Trophoblast cell (in vitro differentiated cells and primary cell): ENCODE results near the gene SNX19.

Experiments
- DNase-seq, 2 donors: peaks; one replicate each; pipeline ENCODE4 v3.0.0-alpha.2; 2016
- H2AFZ ChIP-seq: 2 replicates; pipeline ENCODE4 v1.6.1; 2013; ENCODE audit warnings: low read length, moderate library complexity, mild to moderate bottlenecking; ENCODE audit not compliant: insufficient read depth, poor library complexity
- H2AK5ac ChIP-seq: 2 replicates; pipeline ENCODE4 v1.6.1; 2013; ENCODE audit warnings: mild to moderate bottlenecking, low read length
- H2BK120ac ChIP-seq: 2 replicates; pipeline ENCODE4 v1.6.1; 2013; ENCODE audit warnings: low read length, mild to moderate bottlenecking, moderate library complexity; ENCODE audit not compliant: insufficient read depth, poor library complexity
- H2BK12ac ChIP-seq: 2 replicates; pipeline ENCODE4 v1.6.1; 2013; ENCODE audit warnings: mild to moderate bottlenecking, low read length, moderate library complexity
- H2BK5ac ChIP-seq: 2 replicates; pipeline ENCODE4 v1.6.1; 2013; ENCODE audit warnings: low read length, low read depth, moderate library complexity, mild to moderate bottlenecking; ENCODE audit not compliant: poor library complexity
- H3K14ac ChIP-seq: 2 replicates; pipeline ENCODE4 v1.6.1; 2013; ENCODE audit warnings: mild to moderate bottlenecking, low read length
- H3K18ac ChIP-seq: 2 replicates; pipeline ENCODE4 v1.6.1; 2013; ENCODE audit warnings: mild to moderate bottlenecking, low read length
- H3K23ac ChIP-seq: 2 replicates; pipeline ENCODE4 v1.6.1; 2013; ENCODE audit warnings: low read length
- H3K27ac ChIP-seq: 2 replicates; pipeline ENCODE4 v1.5.1; 2013; ENCODE audit warnings: low read depth, mild to moderate bottlenecking, inconsistent platforms, low read length, moderate library complexity
- H3K27me3 ChIP-seq: 2 replicates; pipeline ENCODE4 v1.6.1; 2013; ENCODE audit warnings: inconsistent platforms, mild to moderate bottlenecking, low read length, moderate library complexity; ENCODE audit not compliant: insufficient read depth
- H3K36me3 ChIP-seq, 2 experiments: 1 replicate in 1 of 2; 2 replicates in 1 of 2; pipeline ENCODE4 v1.6.1; 2013; ENCODE audit warnings: low read length in 2 of 2, mild to moderate bottlenecking in 2 of 2, moderate library complexity in 1 of 2; ENCODE audit not compliant: insufficient read depth in 2 of 2, control insufficient read depth in 1 of 2
- H3K4ac ChIP-seq: 2 replicates; pipeline ENCODE4 v1.6.1; 2013; ENCODE audit warnings: low read depth, mild to moderate bottlenecking, low read length, moderate library complexity
- H3K4me1 ChIP-seq, 2 experiments: 1 replicate in 1 of 2; 2 replicates in 1 of 2; pipeline ENCODE4 v1.6.1; 2013; ENCODE audit warnings: low read length in 2 of 2, mild to moderate bottlenecking in 2 of 2, moderate library complexity in 1 of 2; ENCODE audit not compliant: insufficient read depth in 2 of 2, control insufficient read depth in 1 of 2
- H3K4me2 ChIP-seq: 2 replicates; pipeline ENCODE4 v1.6.1; 2013; ENCODE audit warnings: inconsistent platforms, mild to moderate bottlenecking, low read length, moderate library complexity
- H3K4me3 ChIP-seq: 2 replicates; pipeline ENCODE4 v1.5.1; 2013; ENCODE audit warnings: mild to moderate bottlenecking, low read depth, low read length, inconsistent platforms
- H3K79me1 ChIP-seq: one replicate; pipeline ENCODE4 v1.6.1; 2013; ENCODE audit warnings: low read length
- H3K79me2 ChIP-seq: 2 replicates; pipeline ENCODE4 v1.6.1; 2013; ENCODE audit warnings: low read length, mild to moderate bottlenecking; ENCODE audit not compliant: control insufficient read depth, insufficient read depth, poor library complexity
- H3K9ac ChIP-seq: 2 replicates; pipeline ENCODE4 v1.6.1; 2013; ENCODE audit warnings: mild to moderate bottlenecking, low read length
- H3K9me3 ChIP-seq: 2 replicates; pipeline ENCODE4 v1.6.1; 2013; ENCODE audit warnings: low read depth, mild to moderate bottlenecking, control low read depth, inconsistent platforms, low read length; ENCODE audit not compliant: insufficient read depth
- H4K12ac ChIP-seq: 2 replicates; pipeline ENCODE4 v1.6.1; 2013; ENCODE audit warnings: low read depth, mild to moderate bottlenecking, low read length, moderate library complexity
- H4K8ac ChIP-seq: 2 replicates; pipeline ENCODE4 v1.6.1; 2013; ENCODE audit warnings: low read depth, mild to moderate bottlenecking, low read length, moderate library complexity
- H4K91ac ChIP-seq: one replicate; pipeline ENCODE4 v1.6.1; 2013; ENCODE audit warnings: low read depth, mild to moderate bottlenecking, low read length, moderate library complexity
- WGBS: extraction: QIAGEN DNeasy Blood & Tissue Kit; methylation state at CpG from one replicate; pipeline ENCODE4 v1.1.7; 2013; ENCODE audit warnings: missing lambda C conversion rate; ENCODE audit not compliant: insufficient read length, insufficient coverage; ENCODE audit errors: extremely low coverage; 5-methylcytosine and 5-hydroxymethylcytosine counted together

Gene SNX19

GRCh38 chr11:130866831-130867230 lies 49.4 kb downstream of the SNX19 start:
- H4K91ac ChIP-seq = no peak overlapping the region
- no peak overlapping the region for H2AFZ ChIP-seq
- no peak overlapping the region for H2BK5ac ChIP-seq
- no peak overlapping the region for H3K4me3 ChIP-seq
- no peak overlapping the region for H3K9ac ChIP-seq
- H3K4me2 ChIP-seq = no peak overlapping the region
- no peak overlapping the region for H2AK5ac ChIP-seq
- no peak overlapping the region for H3K27ac ChIP-seq
- no peak overlapping the region for H3K18ac ChIP-seq
- no peak overlapping the region for H4K8ac ChIP-seq
- H3K4ac ChIP-seq = no peak overlapping the region
- no peaks in the 10 kb centered on the region for H3K9me3 ChIP-seq
- H2BK12ac ChIP-seq = no peak overlapping the region
- peaks cover 2 to 4% of the 10 kb centered on the region in 2 experiments for H3K36me3 ChIP-seq
- no peak overlapping the region for H2BK120ac ChIP-seq
- H3K23ac ChIP-seq = no peak overlapping the region
- no CpG with 5 or more reads among the region's 4 CpGs for WGBS
- no peak overlapping the region for H3K14ac ChIP-seq
- H3K79me1 ChIP-seq = no peaks in the 10 kb centered on the region
- no peak overlapping the region for H4K12ac ChIP-seq
- DNase-seq = no peak
- H3K27me3 ChIP-seq = no peaks in the 10 kb centered on the region
- H3K79me2 ChIP-seq = no peaks in the 10 kb centered on the region
- H3K4me1 ChIP-seq = no peaks in the 10 kb centered on the region

- Histone ChIP-seq H2BK12ac (no peak overlapping the region), H3K18ac (no peak overlapping the region), H2AK5ac (no peak overlapping the region), H3K14ac (no peak overlapping the region), H3K27ac (no peak overlapping the region), H3K36me3 (peaks cover 2 to 4% of the 10 kb centered on the region in 2 experiments), H2BK5ac (no peak overlapping the region), H2AFZ (no peak overlapping the region), H3K79me1 (no peaks in the 10 kb centered on the region), H3K9me3 (no peaks in the 10 kb centered on the region), H3K27me3 (no peaks in the 10 kb centered on the region), H3K23ac (no peak overlapping the region), H3K9ac (no peak overlapping the region), H4K12ac (no peak overlapping the region), H3K79me2 (no peaks in the 10 kb centered on the region), H4K8ac (no peak overlapping the region), H3K4ac (no peak overlapping the region), H2BK120ac (no peak overlapping the region), H3K4me3 (no peak overlapping the region), H4K91ac (no peak overlapping the region), H3K4me2 (no peak overlapping the region), H3K4me1 (no peaks in the 10 kb centered on the region)
- WGBS = no CpG with 5 or more reads among the region's 7 CpGs
- peak in 1 of 2 donors; percentile 4 for DNase-seq
Observed at GRCh38 chr11:130865774-130866114, 50.5 kb downstream of the SNX19 start.

DNA sequence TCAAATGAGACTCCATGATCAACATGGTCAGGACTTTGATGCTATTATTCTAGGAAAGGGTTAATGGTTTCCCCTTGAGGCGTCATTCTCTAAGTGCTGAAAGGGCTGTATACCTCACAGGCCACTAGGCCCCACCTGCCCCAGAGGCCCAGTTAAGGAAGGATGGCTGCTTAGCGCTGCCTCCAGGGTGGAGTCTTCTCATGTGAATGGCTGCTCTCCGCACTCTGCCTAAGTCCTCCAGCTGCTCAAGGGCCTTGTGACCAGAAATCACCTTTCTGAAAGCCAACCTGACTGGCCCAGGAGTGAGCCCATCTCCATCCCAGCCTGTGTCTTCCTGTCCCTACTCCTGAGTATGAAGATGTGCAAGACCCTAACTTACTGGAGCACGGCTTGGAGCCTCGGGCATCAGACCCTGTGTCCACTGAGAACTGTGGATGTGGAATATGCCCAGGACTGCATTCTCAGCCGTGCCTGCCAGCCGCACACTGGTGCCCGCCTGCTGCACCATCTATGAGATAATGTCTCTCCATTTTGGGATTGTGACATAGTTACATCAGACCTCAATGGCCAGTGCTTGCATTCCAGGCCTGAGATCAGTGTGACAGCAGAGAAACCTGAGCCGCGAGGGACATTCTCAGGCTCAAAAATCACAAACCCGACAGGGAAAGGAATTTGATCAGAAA lies 51.0 kb downstream of the SNX19 start:
- WGBS = no CpG with 5 or more reads among the region's 11 CpGs
- H3K4me3 ChIP-seq = no peak overlapping the region

DNA sequence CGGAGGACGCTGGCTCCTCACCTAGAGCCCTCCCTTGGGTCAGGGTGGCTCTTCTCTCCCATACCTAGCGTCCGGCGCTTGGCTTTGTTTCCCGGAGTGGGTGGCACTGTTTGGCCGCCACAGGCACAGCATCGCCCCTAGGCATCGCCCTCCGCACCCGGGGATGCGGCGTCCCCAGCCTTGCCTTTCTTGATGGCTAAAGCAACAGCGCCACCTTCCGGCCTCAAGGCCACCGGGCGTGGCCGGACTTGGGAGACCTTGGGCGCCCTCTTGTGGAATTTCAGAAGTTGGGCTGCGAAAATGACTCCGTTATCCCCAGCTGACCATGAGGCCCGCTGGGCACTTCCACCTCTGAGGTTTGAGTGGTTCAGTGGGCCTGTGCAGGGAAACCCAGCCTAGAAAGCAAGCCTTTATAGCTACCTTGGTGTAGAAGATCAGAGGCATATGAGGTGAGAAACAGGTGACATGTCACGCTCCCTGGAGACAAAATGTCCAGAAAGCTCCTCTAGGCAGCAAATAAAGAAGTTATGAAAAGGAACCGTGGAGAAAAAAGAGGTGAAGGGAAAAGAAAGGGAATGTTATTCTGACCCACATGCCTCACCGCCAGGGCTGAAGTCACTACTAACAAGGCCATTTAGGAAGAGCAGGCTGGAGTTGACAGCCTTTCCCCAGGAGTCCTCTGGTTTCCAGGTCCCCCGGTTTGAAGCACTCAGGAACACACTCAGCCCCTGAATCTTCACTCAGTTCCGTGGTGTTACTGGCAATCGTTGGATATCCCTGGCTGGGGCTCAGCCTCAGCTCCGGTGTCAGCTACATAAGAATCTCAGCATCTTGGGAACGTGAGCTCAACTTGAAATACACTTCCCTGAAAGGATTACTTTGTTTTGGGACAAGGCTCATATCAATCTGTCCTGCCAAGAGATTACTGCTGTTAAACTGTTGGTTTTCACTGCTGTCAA lies 54.1 kb downstream of the SNX19 start:
- Histone ChIP-seq H3K9me3 (no peaks in the 10 kb centered on the region), H3K4me3 (no peak overlapping the region), H3K79me2 (no peaks in the 10 kb centered on the region), H3K9ac (no peak overlapping the region), H3K79me1 (no peaks in the 10 kb centered on the region), H2BK120ac (no peak overlapping the region), H4K91ac (no peak overlapping the region), H4K12ac (no peak overlapping the region), H2BK5ac (no peak overlapping the region), H3K27me3 (no peaks in the 10 kb centered on the region), H3K18ac (no peak overlapping the region), H4K8ac (no peak overlapping the region), H3K4ac (no peak overlapping the region), H2AFZ (no peak overlapping the region), H3K14ac (no peak overlapping the region), H2BK12ac (no peak overlapping the region), H3K23ac (no peak overlapping the region), H2AK5ac (no peak overlapping the region), H3K4me1 (no peaks in the 10 kb centered on the region), H3K36me3 (no peaks in the 10 kb centered on the region), H3K4me2 (no peak overlapping the region), H3K27ac (no peak overlapping the region)
- WGBS = no CpG with 5 or more reads among the region's 30 CpGs
- DNase-seq = peak; percentile 84 to 95

More for the DNA sequence above, 51.0 kb downstream of the SNX19 start:
- H3K23ac ChIP-seq = no peak overlapping the region
- peaks cover 2% of the 10 kb centered on the region in 2 experiments for H3K36me3 ChIP-seq
- H4K91ac ChIP-seq = no peak overlapping the region
- H2AFZ ChIP-seq = no peak overlapping the region
- H2BK5ac ChIP-seq = no peak overlapping the region
- no peak overlapping the region for H3K18ac ChIP-seq
- no peaks in the 10 kb centered on the region for H3K79me1 ChIP-seq
- no peak overlapping the region for H3K4ac ChIP-seq
- no peak overlapping the region for H2BK12ac ChIP-seq
- no peak overlapping the region for H2AK5ac ChIP-seq
- no peak overlapping the region for H3K4me2 ChIP-seq
- no peaks in the 10 kb centered on the region for H3K79me2 ChIP-seq
- H3K14ac ChIP-seq = no peak overlapping the region
- no peaks in the 10 kb centered on the region for H3K27me3 ChIP-seq
- H2BK120ac ChIP-seq = no peak overlapping the region
- no peaks in the 10 kb centered on the region for H3K4me1 ChIP-seq
- no peak overlapping the region for H4K12ac ChIP-seq
- peak; percentile 69 to 88 for DNase-seq
- no peak overlapping the region for H3K27ac ChIP-seq
- no peak overlapping the region for H3K9ac ChIP-seq
- H3K9me3 ChIP-seq = no peaks in the 10 kb centered on the region
- no peak overlapping the region for H4K8ac ChIP-seq
